GM18867 (cell line): ENCODE results near the gene LIN52.
"Not testable (repeated sequence)": the region's sequence is repeated elsewhere in the genome, so short reads cannot be mapped to it uniquely, and the experiment has no call there.

ENCODE experiments used
- ATAC-seq: cut with Tn5 transposase; IDR thresholded peaks from one replicate; pipeline ENCODE4 v1.9.1; 2021; ENCODE audit warnings: mild to moderate bottlenecking, moderate library complexity; ENCODE audit not compliant: unreplicated experiment

LIN52 gene

GRCh38 chr14:74105381-74105780 lies 20.6 kb downstream of the LIN52 start:
- ATAC-seq: no peak

DNA sequence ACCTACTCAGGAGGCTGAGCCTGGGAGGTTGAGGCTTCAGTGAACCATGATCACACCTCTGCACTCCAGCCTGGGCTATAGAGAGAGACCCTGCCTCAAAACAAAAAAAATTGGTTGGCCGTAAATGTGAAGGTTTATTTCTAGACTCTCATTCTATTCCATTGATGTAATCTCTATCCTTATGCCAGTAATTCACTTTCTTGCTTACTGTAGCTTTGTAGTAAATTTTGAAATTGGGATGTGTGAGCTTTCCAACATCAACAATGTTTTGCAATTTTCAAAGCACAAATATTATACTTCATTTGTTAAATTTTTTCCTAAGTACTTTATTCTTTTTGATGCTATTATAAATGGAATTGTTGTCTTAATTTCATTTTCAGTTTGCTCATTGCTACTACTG lies 24.6 kb downstream of the LIN52 start:
- ATAC-seq: no peak

DNA sequence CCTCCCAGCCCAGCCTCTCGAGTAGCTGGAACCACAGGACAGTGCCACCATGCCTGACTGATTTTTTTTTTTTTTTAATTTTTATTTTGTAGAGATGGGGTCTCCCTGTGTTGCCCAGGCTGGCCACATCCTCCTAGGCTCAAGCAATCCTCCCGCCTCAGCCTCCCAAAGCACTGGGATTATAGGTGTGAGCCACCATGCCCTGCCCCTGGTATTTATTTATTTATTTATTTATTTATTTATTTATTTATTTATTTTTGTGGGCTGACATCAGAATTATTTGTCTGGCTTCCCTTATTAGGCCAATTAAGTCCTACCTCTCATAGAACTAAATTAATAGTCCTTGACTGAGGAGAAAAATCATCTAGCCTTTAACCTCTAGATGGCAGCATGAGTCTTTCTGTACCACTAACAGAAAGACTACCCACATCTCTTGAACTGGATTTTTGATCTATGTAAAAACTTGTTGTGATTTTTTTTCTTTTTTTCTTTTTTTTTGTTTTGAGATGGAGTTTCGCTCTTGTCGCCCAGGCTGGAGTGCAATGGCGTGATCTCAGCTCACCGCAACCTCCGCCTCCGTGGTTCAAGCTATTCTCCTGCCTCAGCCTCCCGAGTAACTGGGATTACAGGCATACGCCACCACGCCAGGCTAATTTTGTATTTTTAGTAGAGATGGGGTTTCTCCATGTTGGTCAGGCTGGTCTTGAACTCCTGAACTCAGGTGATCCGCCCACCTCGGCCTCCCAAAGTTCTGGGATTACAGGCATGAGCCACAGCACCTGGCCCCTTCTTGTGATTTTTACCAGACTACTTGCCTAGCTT lies 26.9 kb downstream of the LIN52 start:
- not testable (repeated sequence) for ATAC-seq

- not testable (repeated sequence) for ATAC-seq
Measured at GRCh38 chr14:74125487-74125886, 40.7 kb downstream of the LIN52 start.

DNA sequence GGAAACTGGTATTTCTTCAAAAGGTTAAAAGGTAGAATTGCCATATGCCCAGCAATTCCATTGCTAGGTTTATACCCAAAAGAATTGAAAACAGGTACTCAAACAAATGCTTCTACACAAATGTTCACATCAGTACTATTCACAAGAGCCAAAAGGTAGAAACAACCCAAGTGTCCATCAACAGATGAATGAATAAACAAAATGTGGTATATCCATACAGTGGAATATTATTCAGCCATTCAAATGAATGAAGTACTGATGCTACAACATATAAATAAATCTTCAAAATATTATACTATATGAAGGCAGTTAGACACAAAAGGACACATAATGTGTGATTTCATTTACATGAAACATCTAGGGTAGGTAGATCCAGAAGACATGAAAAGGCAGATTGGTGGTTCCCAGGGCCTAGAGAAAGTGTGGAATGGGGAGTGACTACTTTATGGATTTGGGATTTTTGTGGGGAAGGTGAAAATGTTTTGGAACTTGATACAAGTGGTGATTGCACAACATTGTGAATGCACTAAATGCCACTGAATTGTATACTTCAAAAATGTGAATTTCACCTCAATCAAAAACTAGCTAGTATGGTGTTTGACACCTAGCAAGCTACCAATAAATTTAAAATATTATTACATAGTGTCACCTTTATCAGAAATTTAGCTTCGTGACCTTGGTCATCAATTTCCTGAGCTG lies 41.7 kb downstream of the LIN52 start:
- no peak for ATAC-seq

DNA sequence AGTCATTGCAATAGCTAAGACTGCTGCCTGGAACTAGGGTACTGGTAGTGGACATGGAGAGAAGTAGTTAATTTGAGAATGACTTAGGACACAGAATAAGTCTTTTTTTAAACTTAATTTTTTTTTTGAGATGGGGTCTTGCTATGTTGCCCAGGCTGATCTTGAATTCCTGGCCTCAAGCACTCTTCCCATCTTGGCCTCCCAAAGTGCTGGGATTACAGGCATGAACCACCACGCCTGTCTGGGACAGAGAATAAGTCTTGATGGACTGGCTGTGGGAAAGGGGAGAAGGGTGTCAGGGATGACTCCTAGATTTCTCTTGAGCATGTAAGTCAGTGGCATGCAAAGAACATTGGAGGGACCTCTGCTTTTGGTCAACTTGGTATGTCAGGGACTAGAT lies 42.9 kb downstream of the LIN52 start:
- ATAC-seq: no peak

- no peak for ATAC-seq
Measured at GRCh38 chr14:74133833-74134481, 49.2 kb downstream of the LIN52 start.

DNA sequence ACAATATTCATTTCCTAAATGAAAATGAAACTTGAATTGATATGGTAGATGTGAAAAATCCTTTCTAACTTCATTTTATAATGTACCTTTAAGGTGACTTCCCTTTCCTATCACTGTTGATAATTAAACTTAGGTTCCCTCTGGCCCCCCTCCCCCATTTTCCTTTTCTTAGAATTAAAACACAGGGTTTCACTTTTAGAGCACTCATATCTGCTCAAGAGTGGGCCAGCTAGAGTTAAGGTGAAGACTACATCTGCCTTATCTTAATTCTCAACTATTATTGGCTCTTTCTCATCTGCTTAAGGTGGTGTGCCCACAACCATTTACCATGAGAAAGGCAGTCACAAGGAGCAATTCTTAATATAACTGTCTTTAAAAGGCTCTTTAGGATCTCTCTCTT lies 49.7 kb downstream of the LIN52 start:
- ATAC-seq: no peak

DNA sequence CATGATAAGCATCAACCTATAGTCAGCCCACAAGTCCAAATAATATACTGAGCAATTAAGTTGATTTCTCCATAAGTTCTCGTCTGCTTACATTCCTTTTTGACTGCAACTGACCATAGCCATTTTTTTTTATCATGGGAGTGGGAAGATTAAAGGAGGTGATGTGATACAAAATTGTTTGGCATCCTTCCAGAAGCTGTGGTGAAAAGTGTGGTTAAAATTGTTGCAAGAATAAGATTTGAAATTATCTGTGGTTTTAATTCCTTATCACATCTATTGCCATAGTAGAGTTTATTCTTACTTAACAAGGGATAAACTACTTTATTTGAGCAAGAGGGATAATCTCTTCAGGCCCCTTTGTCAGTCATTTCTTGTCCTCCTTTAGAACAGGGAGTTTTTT lies 50.7 kb downstream of the LIN52 start:
- no peak for ATAC-seq

- ATAC-seq: no peak
Measured at GRCh38 chr14:74140374-74140850, 55.7 kb downstream of the LIN52 start.

DNA sequence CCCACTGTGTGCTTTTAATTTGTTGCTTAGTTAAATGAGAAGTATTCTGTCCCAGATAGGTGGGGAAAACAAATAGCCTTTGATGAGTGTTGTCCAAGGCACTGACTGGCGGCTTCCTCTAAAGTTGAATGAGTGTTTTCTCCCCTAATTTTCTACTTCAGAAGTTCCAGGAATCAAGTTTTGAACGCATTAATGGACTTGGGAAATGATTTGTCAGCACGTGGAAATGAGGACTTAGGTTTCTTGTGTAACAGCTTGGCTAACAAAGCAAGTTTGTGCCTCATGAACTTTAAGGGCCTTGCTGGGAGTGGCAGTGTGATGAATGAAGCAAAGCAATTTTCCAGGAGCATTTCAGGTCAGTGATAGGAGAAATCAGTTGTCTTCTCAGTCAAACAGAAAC lies 56.9 kb downstream of the LIN52 start:
- ATAC-seq: no peak

- ATAC-seq: no peak
Measured at GRCh38 chr14:74142523-74142922, 57.8 kb downstream of the LIN52 start.

DNA sequence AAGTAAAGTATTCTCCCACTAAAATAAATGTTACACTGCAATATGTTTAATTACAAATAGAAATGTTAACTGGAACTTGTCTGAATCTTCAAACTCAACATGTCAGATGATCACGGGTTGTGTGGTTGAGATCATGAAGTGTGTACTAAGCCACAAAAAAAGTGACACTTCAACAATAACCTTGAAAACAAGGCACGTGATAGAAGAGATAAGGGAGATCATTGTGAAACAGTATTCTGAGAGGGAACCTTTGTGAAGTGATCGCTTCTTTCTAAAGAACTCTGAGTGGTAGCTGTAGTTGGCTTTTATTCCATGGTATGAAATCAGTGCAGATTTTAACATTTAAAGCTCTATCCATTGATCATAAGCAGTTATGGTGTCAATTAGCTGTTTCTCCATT lies 60.0 kb downstream of the LIN52 start:
- no peak for ATAC-seq

- ATAC-seq: no peak
Measured at GRCh38 chr14:74147571-74147970, 62.8 kb downstream of the LIN52 start.

- ATAC-seq: no peak
Measured at GRCh38 chr14:74148705-74149104, 63.9 kb downstream of the LIN52 start.

GRCh38 chr14:74155287-74155686 lies 70.5 kb downstream of the LIN52 start:
- ATAC-seq: no peak

- ATAC-seq: no peak
Measured at GRCh38 chr14:74155749-74156148, 71.0 kb downstream of the LIN52 start.

DNA sequence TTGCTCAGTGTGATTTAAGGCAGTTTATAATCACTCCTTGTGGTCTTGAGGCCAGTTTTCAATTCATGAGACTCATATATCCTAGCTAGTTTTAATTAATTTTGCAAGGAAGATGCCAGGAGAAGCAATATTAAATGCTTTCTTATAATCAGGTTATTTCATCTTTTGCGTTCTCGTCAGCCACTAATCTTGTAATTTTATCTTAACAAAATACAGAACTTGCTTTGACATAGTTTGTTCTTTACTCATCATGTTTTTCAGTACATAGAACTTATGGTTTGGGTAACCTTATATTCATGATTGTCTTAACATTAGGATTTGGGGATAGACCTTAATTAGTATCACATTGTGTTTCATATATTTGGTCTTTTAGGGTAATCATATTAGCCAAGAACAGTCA lies 76.0 kb downstream of the LIN52 start:
- ATAC-seq: no peak

DNA sequence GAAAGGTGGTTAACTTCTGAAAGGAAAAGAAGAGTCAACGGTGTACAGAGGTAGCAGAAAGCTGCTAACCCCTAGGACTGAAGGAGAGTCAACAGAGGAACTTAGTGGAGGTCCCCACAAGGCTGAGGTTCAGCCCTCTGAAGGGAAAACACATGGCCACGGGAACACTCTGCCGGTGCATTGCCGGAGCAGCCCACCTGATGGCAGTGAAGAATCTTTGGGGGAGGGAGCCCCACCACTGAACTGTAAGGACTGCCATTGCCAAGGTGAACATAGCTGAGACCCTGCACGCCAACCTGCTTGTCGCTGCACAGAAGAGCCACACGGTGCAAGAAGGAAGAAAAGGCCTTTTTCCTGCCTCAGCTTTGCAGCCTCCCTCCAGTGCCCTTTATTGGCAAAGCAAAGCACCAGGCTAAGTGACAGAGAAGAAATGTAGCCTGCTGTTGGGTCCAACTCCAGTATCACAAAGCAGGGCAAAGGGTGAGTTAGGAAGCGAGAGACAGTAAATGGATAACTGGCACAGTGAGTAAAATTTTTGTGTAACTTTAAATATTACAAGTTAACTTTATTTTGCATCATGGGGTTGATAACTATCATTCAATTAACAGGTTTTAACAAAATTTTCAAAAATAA lies 76.9 kb downstream of the LIN52 start:
- no peak for ATAC-seq

- ATAC-seq: no peak
Measured at GRCh38 chr14:74169906-74170305, 85.2 kb downstream of the LIN52 start.

- no peak for ATAC-seq
Measured at GRCh38 chr14:74176400-74176793, 91.6 kb downstream of the LIN52 start.
